GM23338 (cell line): ENCODE measurements around the gene STK4. TPM values are rescaled to one million over a fixed set of nuclear protein-coding genes. Genes with fewer than 3 reads are reported as not detected.
A peak's percentile ranks its signal among the peaks of the same experiment; 100 is the strongest.

ENCODE experiments used
- ATAC-seq: fragments of 200-7000 bp; cut with Tn5 transposase; 3 replicates; pipeline ENCODE4 v1.9.1; 2020
- DNase-seq: peaks from one replicate; pipeline ENCODE4 v3.0.0-alpha.2; 2015; ENCODE audit warnings: low spot score
- H2AFZ ChIP-seq: fragments of 200-600 bp; sonication (generic); 2 replicates; pipeline ENCODE4 v1.8.0; 2016; ENCODE audit warnings: antibody characterized with exemption, mild to moderate bottlenecking, moderate library complexity
- H3F3A ChIP-seq: fragments of 200-600 bp; sonication (generic); replicated peaks from 2 replicates; pipeline ENCODE4 v1.8.0; 2017; ENCODE audit warnings: antibody characterized with exemption, mixed run types, low read depth
- H3K27ac ChIP-seq: fragments of 200-600 bp; sonication (generic); 2 replicates; pipeline ENCODE4 v1.6.1; 2016; ENCODE audit warnings: low read depth
- H3K27me3 ChIP-seq: fragments of 200-600 bp; sonication (generic); 2 replicates; pipeline ENCODE4 v1.8.0; 2016; ENCODE audit warnings: mild to moderate bottlenecking, mixed run types, moderate library complexity; ENCODE audit not compliant: insufficient read depth
- H3K36me3 ChIP-seq: fragments of 200-600 bp; sonication (generic); 2 replicates; pipeline ENCODE4 v1.8.0; 2016; ENCODE audit warnings: mild to moderate bottlenecking; ENCODE audit not compliant: insufficient read depth
- H3K4me1 ChIP-seq: fragments of 200-600 bp; sonication (generic); 2 replicates; pipeline ENCODE4 v1.8.0; 2016; ENCODE audit warnings: mild to moderate bottlenecking, moderate library complexity; ENCODE audit not compliant: insufficient read depth
- H3K4me2 ChIP-seq: fragments of 200-600 bp; sonication (generic); 2 replicates; pipeline ENCODE4 v1.7.1; 2017; ENCODE audit warnings: mixed run types
- H3K4me3 ChIP-seq: fragments of 200-600 bp; sonication (generic); 2 replicates; pipeline ENCODE4 v1.6.1; 2016; ENCODE audit warnings: mixed run types
- H3K79me2 ChIP-seq: fragments of 200-600 bp; sonication (generic); replicated peaks from 2 replicates; pipeline ENCODE4 v1.8.0; 2017; ENCODE audit warnings: mild to moderate bottlenecking; ENCODE audit not compliant: insufficient read depth
- H3K9me2 ChIP-seq: fragments of 200-600 bp; sonication (generic); 2 replicates; pipeline ENCODE4 v1.8.0; 2017; ENCODE audit not compliant: insufficient read depth
- H4K20me1 ChIP-seq: fragments of 200-600 bp; sonication (generic); replicated peaks from 2 replicates; pipeline ENCODE4 v1.8.0; 2017; ENCODE audit warnings: mild to moderate bottlenecking; ENCODE audit not compliant: insufficient read depth
- H3K27ac Mint-ChIP-seq: 2 replicates; pipeline ENCODE4 v1.8.0; 2020; ENCODE audit warnings: inconsistent platforms, mild to moderate bottlenecking, moderate library complexity, mixed read lengths
- H3K27me3 Mint-ChIP-seq: 3 replicates; pipeline ENCODE4 v1.8.0; 2022; ENCODE audit warnings: low read depth, mild to moderate bottlenecking, moderate library complexity, mixed read lengths, inconsistent platforms; ENCODE audit not compliant: insufficient read depth, poor library complexity
- H3K36me3 Mint-ChIP-seq: 3 replicates; pipeline ENCODE4 v1.8.0; 2021; ENCODE audit warnings: low read depth, mild to moderate bottlenecking, inconsistent platforms, moderate library complexity, mixed read lengths
- H3K4me1 Mint-ChIP-seq: 3 replicates; pipeline ENCODE4 v1.8.0; 2020; ENCODE audit warnings: mild to moderate bottlenecking, inconsistent platforms, mixed read lengths
- H3K4me3 Mint-ChIP-seq: 3 replicates; pipeline ENCODE4 v1.8.0; 2021; ENCODE audit warnings: moderate library complexity, mild to moderate bottlenecking, inconsistent platforms, mixed read lengths
- H3K9me3 Mint-ChIP-seq: 3 replicates; pipeline ENCODE4 v1.8.0; 2020; ENCODE audit warnings: moderate library complexity, mild to moderate bottlenecking, inconsistent platforms, mixed read lengths
- CREB1 ChIP-seq: fragments of 250-450 bp; sonication (Bioruptor Pico); IDR thresholded peaks from 2 replicates; pipeline ENCODE4 v1.5.0; 2020; ENCODE audit warnings: low read depth, mild to moderate bottlenecking, moderate library complexity
- ETS1 ChIP-seq: IDR thresholded peaks from 2 replicates; pipeline ENCODE4 v1.6.1; 2016; ENCODE audit warnings: antibody characterized with exemption
- EZH2 ChIP-seq: fragments of 200-600 bp; sonication (generic); IDR thresholded peaks from one replicate; pipeline ENCODE4 v1.8.0; 2017; ENCODE audit warnings: antibody characterized with exemption, mild to moderate bottlenecking, low read depth; ENCODE audit not compliant: unreplicated experiment
- NANOG ChIP-seq: IDR thresholded peaks from 2 replicates; pipeline ENCODE4 v1.6.1; 2016; ENCODE audit warnings: antibody characterized with exemption, borderline replicate concordance
- POLR2AphosphoS5 ChIP-seq: IDR thresholded peaks from 2 replicates; pipeline ENCODE4 v1.6.1; 2016; ENCODE audit warnings: antibody characterized with exemption, low read depth
- STAT1 ChIP-seq: IDR thresholded peaks from one replicate; pipeline ENCODE4 v1.6.1; 2016; ENCODE audit warnings: antibody characterized with exemption; ENCODE audit not compliant: unreplicated experiment
- ZNF114 ChIP-seq: fragments of 250-450 bp; sonication (Bioruptor Pico); IDR thresholded peaks from 2 replicates; pipeline ENCODE4 v1.5.0; 2020; ENCODE audit warnings: mild to moderate bottlenecking, moderate library complexity
- ZNF331 ChIP-seq: fragments of 250-450 bp; sonication (Bioruptor Pico); IDR thresholded peaks from 2 replicates; pipeline ENCODE4 v1.5.0; 2020; ENCODE audit warnings: low read depth, mild to moderate bottlenecking, moderate library complexity
- polyA plus RNA-seq: library from polyadenylated mRNA; unstranded; fragments of >200 nt; fragmentation: Nextera tagmentation; extraction: Ambion mirVana; gene quantifications from 2 replicates; pipeline ENCODE4 v1.2.1, GENCODE V29; 2016
- total RNA-seq: library from RNA; depleted of rRNA; stranded (reverse); fragments of >200 nt; shearing (Covaris generic); gene quantifications from 2 replicates; pipeline ENCODE4 v1.2.3, GENCODE V29; 2014
- TF ChIP-seq, protein P1 (sequence below), 2 experiments: fragments of 200-600 bp in 1 of 2; sonication (generic) in 1 of 2; conservative IDR thresholded peaks; 2 replicates each; pipeline versions ENCODE4 v1.5.1 to v1.6.1; 2016 to 2017; ENCODE audit warnings: antibody characterized with exemption in 2 of 2, low read depth in 2 of 2, mild to moderate bottlenecking in 2 of 2, moderate library complexity in 1 of 2
- TF ChIP-seq, protein P2 (sequence below): IDR thresholded peaks from one replicate; pipeline ENCODE4 v1.6.1; 2018; ENCODE audit warnings: antibody characterized with exemption; ENCODE audit not compliant: unreplicated experiment

Gene STK4
- total and polyA plus RNA-seq, 2 experiments from 2014 or later = 37.7 to 58.7 TPM

GRCh38 chr20:45087814-45088213, 121.5 kb downstream of the STK4 start (continued):
- TF ChIP-seq, protein P1, sequence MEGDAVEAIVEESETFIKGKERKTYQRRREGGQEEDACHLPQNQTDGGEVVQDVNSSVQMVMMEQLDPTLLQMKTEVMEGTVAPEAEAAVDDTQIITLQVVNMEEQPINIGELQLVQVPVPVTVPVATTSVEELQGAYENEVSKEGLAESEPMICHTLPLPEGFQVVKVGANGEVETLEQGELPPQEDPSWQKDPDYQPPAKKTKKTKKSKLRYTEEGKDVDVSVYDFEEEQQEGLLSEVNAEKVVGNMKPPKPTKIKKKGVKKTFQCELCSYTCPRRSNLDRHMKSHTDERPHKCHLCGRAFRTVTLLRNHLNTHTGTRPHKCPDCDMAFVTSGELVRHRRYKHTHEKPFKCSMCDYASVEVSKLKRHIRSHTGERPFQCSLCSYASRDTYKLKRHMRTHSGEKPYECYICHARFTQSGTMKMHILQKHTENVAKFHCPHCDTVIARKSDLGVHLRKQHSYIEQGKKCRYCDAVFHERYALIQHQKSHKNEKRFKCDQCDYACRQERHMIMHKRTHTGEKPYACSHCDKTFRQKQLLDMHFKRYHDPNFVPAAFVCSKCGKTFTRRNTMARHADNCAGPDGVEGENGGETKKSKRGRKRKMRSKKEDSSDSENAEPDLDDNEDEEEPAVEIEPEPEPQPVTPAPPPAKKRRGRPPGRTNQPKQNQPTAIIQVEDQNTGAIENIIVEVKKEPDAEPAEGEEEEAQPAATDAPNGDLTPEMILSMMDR (conservative IDR thresholded peaks at IDR 0.05; ENCODE audit: low read depth in 2 of 2) = no peak
- TF ChIP-seq, protein P2, sequence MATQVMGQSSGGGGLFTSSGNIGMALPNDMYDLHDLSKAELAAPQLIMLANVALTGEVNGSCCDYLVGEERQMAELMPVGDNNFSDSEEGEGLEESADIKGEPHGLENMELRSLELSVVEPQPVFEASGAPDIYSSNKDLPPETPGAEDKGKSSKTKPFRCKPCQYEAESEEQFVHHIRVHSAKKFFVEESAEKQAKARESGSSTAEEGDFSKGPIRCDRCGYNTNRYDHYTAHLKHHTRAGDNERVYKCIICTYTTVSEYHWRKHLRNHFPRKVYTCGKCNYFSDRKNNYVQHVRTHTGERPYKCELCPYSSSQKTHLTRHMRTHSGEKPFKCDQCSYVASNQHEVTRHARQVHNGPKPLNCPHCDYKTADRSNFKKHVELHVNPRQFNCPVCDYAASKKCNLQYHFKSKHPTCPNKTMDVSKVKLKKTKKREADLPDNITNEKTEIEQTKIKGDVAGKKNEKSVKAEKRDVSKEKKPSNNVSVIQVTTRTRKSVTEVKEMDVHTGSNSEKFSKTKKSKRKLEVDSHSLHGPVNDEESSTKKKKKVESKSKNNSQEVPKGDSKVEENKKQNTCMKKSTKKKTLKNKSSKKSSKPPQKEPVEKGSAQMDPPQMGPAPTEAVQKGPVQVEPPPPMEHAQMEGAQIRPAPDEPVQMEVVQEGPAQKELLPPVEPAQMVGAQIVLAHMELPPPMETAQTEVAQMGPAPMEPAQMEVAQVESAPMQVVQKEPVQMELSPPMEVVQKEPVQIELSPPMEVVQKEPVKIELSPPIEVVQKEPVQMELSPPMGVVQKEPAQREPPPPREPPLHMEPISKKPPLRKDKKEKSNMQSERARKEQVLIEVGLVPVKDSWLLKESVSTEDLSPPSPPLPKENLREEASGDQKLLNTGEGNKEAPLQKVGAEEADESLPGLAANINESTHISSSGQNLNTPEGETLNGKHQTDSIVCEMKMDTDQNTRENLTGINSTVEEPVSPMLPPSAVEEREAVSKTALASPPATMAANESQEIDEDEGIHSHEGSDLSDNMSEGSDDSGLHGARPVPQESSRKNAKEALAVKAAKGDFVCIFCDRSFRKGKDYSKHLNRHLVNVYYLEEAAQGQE = no peak
- TF ChIP-seq EZH2 = no peak
- no peak for TF ChIP-seq ETS1
- TF ChIP-seq NANOG = no peak
- TF ChIP-seq ZNF331 (CRISPR knock-in tag) = no peak
- TF ChIP-seq POLR2AphosphoS5 = no peak
- TF ChIP-seq CREB1 (CRISPR knock-in tag) = no peak
- no peak for TF ChIP-seq ZNF114
- no peak for TF ChIP-seq STAT1

DNA sequence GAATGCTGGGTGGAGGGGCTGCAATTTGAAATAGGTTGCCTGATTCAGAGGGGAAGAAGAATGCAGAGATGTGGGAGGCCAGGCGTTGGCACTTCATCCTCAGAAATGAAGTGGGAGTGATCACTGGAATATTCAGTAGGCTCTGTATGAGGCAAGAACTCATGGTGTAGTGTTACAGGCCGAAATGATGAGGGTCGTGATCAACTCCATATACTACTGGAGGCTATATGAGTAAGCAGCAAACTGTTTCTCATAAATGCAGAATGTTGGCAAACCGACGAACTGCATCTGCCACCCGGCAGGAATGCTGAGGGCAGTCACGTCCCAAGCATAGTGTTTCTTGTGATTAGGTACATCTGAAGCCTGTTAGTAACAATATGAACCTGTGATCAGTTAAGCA, 121.9 kb downstream of the STK4 start:
- peak; percentile 19 for DNase-seq
- H3K4me3 Mint-ChIP-seq = no peak overlapping the region
- 0 out of 2 replicates have a peak overlapping the region, but pooled peaks have one; percentile 2 for H3K4me2 ChIP-seq
- no peak overlapping the region for H2AFZ ChIP-seq
- H3K9me3 Mint-ChIP-seq = no peaks in the 10 kb centered on the region
- H3K27ac ChIP-seq = no peak overlapping the region
- peaks cover 6% of the 10 kb centered on the region; the same call in 1 of the 2 replicates for H3K4me1 ChIP-seq
- peak; percentile 45 for ATAC-seq
- peaks cover 14% of the 10 kb centered on the region for H3K4me1 Mint-ChIP-seq
- no peaks in the 10 kb centered on the region for H3K27me3 ChIP-seq
- H3K27me3 Mint-ChIP-seq = peaks cover 3% of the 10 kb centered on the region
- no peaks in the 10 kb centered on the region for H3F3A ChIP-seq
- H3K4me3 ChIP-seq = no peak overlapping the region
- H3K27ac Mint-ChIP-seq = 0 out of 2 replicates have a peak overlapping the region, but pooled peaks have one; percentile 48
- no peaks in the 10 kb centered on the region for H4K20me1 ChIP-seq
- TF ChIP-seq ZNF331 (CRISPR knock-in tag) (no peak), ETS1 (no peak), EZH2 (no peak)
- TF ChIP-seq, protein P2 = no peak
- H3K36me3 ChIP-seq = no peaks in the 10 kb centered on the region; the same call in 1 of the 2 replicates
- no peaks in the 10 kb centered on the region; the same call in 2 of the 3 replicates for H3K36me3 Mint-ChIP-seq
- no peaks in the 10 kb centered on the region for H3K79me2 ChIP-seq
- H3K9me2 ChIP-seq = no peaks in the 10 kb centered on the region
